Fibroblast of peridontal ligament (primary cell): ENCODE measurements around the gene MEP1B.
"Not testable (repeated sequence)": the region's sequence is repeated elsewhere in the genome, so short reads cannot be mapped to it uniquely, and the experiment has no call there.

ENCODE experiments used
- DNase-seq: peaks from one replicate; pipeline ENCODE4 v3.0.0-alpha.2; 2010; ENCODE audit errors: extremely low read depth

Gene MEP1B

GRCh38 chr18:32209685-32210445 lies 20.0 kb downstream of the MEP1B start:
- no peak for DNase-seq

- no peak for DNase-seq
These were observed 23.9 kb downstream of the MEP1B start for GRCh38 chr18:32213693-32214092.

GRCh38 chr18:32216390-32216789 lies 26.6 kb downstream of the MEP1B start:
- no peak for DNase-seq

GRCh38 chr18:32219431-32220018 lies 29.7 kb downstream of the MEP1B start:
- DNase-seq = no peak

- not testable (repeated sequence) for DNase-seq
These were observed 43.5 kb downstream of the MEP1B start for GRCh38 chr18:32233348-32233747.

- DNase-seq = no peak
These were observed 47.2 kb downstream of the MEP1B start for GRCh38 chr18:32237049-32237448.

GRCh38 chr18:32238635-32239268 lies 48.9 kb downstream of the MEP1B start:
- no peak for DNase-seq

GRCh38 chr18:32242395-32242794 lies 52.6 kb downstream of the MEP1B start:
- DNase-seq = no peak

- DNase-seq = no peak
These were observed 53.5 kb downstream of the MEP1B start for GRCh38 chr18:32243358-32243757.

GRCh38 chr18:32244881-32245280 lies 55.0 kb downstream of the MEP1B start:
- no peak for DNase-seq

- DNase-seq = no peak
These were observed 59.5 kb downstream of the MEP1B start for GRCh38 chr18:32249147-32249929.

- DNase-seq = no peak
These were observed 61.6 kb downstream of the MEP1B start for GRCh38 chr18:32251466-32251865.

- DNase-seq = no peak
These were observed 62.5 kb downstream of the MEP1B start for GRCh38 chr18:32252141-32252860.

- DNase-seq = no peak
These were observed 65.7 kb downstream of the MEP1B start for GRCh38 chr18:32255570-32255969.

- no peak for DNase-seq
These were observed 67.4 kb downstream of the MEP1B start for GRCh38 chr18:32257084-32257785.

- DNase-seq = no peak
These were observed 68.3 kb downstream of the MEP1B start for GRCh38 chr18:32258148-32258547.

- DNase-seq = no peak
These were observed 68.8 kb downstream of the MEP1B start for GRCh38 chr18:32258558-32259204.

GRCh38 chr18:32259553-32259952 lies 69.7 kb downstream of the MEP1B start:
- DNase-seq = no peak

- DNase-seq = no peak
These were observed 71.2 kb downstream of the MEP1B start for GRCh38 chr18:32261003-32261402.

- DNase-seq = no peak
These were observed 72.3 kb downstream of the MEP1B start for GRCh38 chr18:32262092-32262491.
